HG03196 (cell line): ENCODE results near the gene MAML3.

ENCODE experiments used
- ATAC-seq: cut with Tn5 transposase; IDR thresholded peaks from one replicate; pipeline ENCODE4 v1.9.1; 2021; ENCODE audit not compliant: unreplicated experiment

The MAML3 gene

DNA sequence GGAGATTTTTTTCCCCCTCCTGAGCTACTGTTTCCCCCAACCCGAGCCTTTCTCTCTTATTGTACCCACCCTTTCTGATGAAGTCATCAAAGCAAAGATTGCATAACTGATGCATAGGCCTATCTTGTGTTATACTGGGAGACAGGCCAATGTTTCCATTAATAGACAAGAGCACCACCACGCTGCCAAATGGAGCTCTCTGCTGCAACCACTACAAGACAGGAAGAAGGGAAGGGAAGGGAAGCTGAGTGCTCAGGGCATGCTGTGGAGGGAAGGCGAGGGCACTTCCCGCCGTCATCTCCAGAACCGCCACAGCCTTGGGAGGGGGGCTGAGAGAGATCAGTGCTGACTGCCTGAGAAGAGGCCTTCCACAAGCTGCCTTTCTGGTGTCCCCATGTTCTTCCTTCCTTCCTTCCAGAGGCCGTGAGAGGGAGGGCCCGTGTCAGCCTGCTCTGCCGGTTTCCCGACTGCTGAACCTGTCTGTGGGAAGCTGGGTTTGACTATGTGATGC lies 413.4 kb downstream of the MAML3 start:
- ATAC-seq, result no peak

DNA sequence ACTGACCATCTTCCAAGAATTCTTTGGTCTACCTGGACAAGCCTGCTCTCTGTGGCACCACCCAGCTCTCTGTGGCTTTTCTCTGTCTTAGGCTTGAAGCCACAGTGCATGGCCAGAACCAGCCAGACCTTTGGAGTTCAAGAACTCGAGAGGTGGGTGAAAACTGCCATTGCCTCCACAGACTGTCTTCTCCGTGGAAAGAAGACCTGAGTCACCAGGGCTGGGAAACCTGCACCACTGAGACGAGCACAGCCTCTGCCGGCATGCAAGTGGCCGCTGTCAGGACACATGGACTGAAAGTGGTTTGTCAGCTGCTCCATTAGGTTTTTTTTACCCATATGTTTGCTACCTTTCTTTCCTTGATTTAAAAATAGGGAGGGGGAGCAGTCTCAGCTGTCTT lies 413.9 kb downstream of the MAML3 start:
- no peak for ATAC-seq

DNA sequence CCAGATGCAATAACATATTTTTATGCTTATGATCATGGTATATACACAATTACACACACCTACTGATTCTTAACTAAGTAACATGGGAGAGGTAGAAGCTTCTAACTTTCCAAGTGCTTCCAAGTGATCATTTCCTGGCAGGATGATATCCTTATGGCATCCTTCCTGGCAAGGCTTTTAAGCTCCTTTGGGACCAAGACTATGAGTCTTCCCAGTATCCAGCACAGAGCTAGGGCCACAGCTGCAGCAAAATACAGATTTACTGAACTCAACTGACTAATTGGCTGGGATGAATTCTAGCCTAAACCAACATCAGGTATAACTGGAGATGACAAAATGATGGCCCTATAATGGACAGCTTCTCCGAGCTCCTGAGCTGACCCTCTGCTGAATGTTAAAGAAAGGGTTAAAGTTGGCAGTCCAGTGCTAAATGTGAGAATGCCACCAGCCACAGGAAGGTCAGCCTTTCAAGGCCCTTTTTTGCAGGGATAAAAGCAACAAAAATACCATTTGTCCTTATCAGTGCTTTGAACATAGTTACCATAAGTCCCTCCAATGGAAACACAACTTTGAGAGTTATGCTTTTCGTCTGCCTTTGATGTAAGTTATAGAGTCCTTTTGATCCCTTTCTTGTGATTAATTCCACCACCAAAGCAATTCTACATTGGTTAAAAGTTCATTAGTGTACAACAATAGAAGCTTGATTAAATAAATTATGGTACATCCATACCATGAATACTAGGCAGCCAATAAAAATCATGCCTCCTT lies 415.0 kb downstream of the MAML3 start:
- no peak for ATAC-seq

DNA sequence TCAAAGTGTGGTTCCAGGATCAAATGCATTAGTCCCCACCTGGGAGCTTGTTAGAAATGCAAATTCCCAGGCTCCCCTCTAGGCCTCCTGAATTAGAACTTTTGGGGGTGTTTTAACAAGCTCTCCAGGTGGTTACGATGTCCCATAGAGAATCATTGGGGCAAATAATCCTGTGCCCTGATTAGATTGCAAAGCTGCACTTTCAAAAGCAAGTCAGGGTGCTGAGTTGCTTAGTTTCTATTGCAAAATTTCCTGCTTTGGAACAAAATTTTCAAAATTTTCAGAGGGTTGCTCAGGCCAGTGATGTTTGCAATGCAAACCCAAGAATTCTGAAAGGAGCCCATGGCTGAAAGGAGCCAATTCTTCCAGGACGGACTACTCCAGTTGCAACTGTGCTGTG lies 417.3 kb downstream of the MAML3 start:
- no peak for ATAC-seq

DNA sequence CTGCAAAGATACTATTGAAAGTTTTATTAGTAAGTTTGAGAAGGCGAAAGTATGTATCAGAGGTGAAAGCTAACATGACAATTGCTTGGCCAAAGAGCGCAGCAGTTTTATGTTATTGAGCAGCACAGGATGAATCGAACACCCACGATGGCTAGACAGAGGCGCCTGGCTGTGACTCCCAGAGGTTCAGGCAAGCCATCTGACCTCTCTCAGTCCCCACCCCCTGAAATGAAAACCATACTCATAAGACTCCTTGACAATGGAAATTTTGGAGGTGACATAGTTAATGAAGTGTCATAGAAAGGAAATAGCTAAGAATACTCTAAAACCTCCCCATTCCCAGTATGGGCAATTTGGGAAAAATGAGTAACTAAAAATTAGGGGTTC lies 417.7 kb downstream of the MAML3 start:
- no peak for ATAC-seq

DNA sequence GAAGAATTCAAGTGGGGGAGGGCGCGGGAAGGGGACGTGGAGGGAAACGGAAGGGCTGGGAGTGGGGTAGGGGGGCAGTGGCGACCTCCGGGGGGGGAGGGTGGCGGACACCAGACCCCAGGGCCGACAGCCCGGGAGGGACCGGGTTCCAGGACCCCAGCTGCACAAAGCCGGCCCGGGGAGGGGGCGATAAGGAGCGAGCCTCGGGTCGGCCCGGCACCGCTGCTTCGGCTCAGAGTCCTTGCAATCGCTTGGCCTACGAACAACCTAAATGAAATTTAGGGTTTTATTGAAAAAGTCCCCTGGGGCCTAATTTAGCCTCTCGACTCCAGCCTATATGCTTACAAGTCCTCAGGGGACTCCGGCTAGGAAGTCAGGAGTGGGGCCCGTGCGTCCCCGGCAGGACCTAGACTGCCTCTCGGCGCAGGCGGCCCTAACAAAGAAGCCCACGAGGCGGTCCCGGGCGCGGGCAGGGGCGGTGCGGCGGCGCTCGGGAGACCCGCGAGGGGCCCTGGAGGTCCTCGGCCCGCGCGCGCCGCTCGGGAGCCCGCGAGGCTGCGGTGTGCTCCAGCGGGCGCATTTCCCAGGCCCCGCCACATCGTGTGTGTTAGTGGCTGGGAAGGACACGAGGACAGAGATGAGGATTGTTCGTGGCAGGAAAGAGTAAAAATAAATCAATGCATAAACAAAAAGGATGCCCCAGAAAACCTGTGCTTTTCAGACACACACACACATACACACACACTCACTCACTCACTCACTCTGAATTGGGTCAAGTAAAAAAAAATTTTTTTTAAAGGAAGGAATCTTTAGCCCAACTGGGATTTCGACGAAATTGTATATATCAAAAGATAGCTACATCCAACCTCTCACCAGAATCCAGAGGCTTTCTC lies 418.4 kb downstream of the MAML3 start:
- ATAC-seq, result no peak

DNA sequence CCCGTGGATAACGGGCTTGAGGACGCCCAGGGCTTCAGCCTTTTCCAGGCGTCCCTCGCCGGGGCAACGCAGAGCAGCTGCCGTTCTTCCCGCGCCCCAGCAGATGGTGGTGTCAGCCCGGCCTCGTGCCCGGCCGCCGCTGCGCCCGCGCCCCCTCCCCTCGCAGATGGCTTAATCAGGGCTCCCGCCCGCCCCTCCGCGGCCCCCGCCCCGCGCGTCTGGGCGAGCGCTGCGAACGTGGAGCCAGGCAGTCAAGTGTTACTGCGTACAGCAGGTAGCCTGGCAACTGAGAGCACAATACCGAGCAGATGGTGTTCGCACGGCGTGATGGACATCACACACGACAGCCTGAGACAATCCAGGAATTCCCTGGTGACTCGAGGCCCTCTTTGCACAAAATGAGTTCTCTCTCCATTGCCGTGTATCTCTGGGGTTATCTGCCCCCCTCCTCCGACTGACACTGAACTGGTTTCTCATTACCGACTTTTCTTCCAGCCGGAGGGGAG lies 419.1 kb downstream of the MAML3 start:
- no peak for ATAC-seq

DNA sequence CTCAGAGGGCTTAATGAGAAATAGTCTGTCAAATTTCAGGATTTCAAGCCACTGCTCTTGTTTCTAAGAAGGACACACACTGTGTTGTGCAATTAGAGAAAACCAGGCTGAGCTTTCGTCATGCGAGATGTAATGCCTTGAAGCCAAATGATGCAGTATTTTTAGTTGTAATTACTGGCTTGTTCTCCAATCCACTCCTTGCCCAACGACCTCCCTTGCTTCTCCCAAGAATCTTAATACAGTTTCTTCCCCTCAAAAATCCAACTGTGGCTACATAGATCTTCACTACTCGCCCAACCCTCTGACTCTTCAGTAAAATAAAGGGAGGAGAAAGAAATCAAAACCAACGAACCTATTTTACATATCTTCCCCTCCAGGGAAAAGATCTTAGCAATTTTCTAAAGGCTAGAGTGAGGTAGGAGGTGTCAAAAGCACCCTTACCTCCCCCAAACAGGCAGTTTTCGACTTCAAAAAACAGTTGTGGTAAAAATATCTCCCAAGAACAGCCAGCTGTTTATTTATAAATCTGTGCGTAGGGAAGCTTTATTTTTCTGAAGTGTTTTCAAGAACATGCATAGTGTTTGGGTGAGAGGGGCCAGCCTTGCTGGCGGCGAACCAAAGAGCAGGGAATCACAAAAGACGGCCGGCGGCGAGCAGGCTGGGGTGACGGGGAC lies 419.6 kb downstream of the MAML3 start:
- no peak for ATAC-seq

DNA sequence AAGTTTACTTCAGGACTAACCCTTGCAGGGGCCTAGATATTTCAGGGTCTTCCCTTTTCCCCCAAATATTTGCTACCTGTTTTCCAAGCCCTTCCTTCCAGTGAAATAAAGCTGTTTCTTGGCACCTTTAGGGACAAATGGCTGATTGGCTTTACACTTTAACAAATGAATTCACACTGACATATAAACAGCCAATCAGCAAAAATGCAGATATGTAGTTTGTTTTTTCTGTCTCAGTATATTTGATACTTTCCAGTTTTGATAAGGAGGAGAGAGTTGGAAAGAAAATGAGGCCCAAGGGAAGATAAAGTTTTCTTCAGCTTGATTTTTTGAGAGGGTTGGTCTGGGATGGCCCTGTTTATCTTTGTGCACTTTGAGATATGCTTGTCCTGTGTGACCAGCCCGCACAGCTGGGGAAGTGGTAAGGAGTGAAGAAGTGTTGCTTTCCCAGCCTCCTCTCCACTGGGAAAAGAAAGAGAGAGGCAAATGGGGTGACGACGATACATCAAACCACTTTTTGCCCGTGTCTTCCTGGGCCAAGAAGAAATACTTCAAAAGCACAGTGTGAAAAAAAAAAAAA lies 420.9 kb downstream of the MAML3 start:
- ATAC-seq, result no peak

DNA sequence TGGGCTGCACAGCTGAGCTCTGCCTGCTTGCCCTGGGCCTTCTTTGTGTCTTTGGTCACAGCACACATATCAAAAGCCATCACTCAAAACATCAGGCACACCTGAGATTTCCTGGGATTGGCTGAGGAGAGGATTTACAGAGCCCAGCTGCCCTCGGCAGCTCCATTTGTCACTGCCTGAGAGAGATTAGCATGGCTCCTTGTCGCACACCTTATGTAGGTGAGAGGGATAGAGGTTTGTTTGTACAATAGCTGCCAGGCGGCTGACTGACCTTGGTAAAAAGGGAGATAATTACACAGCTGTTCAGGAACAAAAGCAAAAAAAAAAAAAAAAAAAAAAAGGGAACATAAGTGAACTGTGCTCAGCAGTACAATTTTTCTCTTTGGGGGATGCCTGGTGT lies 425.1 kb downstream of the MAML3 start:
- no peak for ATAC-seq

DNA sequence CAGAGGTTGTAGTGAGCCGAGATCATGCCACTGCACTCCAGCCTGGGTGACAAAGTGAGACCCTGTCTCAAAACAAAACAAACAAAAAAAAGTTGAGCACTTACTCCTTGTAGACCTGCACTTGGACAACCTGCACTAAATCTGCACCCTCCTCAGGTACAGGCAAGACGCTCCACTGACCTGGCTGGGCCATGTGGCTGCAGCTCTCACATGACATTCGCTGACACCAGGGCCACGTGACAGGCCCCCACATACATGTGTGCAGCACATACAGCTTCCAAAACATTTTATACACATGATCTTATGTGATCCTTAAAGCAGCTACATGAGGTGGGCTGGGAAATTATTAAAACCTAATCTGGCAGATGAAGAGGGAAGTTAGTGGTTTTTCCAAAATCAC lies 425.8 kb downstream of the MAML3 start:
- no peak for ATAC-seq

DNA sequence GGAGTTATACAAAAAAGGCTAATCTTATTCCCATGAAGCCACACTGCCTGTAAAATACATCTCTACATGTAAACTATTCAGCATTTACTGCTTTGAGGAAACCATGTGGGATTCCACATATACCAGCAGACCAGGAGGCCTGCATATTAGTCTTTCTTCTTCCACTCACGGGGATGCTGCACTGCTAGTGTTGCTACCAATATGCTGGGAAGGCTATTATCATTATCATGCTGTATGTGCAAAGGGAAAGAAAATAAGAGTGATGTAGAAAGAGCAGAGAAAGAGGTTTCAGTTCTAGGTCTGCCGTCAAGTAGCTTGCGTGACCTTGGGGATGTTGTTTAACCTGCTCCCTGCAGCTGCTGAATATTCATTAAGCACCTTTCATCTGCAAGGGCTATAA lies 427.4 kb downstream of the MAML3 start:
- no peak for ATAC-seq

DNA sequence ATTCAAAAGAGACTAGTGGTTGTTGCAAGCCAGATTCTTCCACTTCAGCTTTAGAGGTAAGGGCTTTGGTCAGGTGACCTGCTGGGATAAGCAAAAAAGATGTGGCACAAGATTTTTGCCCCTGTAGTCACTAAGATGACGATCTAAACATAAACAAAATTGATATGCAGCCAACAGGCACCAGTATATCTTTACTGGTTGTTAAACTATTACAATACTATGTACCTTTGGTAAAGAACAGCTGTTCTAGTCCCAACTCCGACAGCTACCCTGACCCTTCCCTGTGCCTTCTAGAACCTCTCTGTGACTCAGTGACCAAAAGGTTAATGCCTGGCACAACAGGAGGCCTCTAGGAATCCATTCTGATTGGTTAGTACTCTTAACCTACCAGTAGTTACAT lies 428.7 kb downstream of the MAML3 start:
- ATAC-seq, result no peak

DNA sequence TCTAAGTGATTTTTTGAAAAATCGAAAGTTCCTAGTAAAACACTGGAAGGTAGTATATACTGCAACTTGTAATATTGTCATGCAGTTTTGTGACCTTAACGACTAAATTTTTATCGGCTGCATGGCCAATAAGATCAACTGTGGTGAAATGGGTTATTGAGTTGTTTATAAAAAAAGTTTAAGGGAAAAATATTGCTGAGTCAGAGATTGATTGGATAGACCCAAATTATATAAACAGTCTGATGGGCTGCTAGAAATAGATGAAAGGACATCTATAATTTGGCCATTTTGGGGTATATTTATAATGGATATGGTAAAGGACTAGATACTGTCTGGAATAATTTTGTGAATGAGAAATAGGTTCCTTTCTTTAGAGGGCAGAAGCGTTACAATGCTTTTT lies 432.2 kb downstream of the MAML3 start:
- ATAC-seq, result no peak

DNA sequence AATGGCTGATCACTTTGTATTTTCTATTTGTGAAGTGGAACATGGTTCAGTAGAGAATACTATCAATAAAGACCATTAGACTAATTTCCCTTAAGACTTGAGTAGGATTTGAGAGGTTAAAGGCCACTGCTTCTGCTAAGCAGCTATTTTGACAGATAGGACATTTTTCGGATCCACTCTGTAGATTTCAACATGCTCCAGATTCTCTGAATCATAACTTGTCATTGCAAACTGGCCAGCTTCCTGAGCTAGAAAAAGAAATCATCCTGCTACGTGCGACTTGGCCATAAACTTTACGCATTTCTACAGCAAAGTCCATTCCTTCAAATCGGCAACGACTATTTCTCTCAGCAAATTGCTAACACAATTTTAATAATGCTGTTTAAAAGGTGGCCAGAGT lies 433.2 kb downstream of the MAML3 start:
- no peak for ATAC-seq

DNA sequence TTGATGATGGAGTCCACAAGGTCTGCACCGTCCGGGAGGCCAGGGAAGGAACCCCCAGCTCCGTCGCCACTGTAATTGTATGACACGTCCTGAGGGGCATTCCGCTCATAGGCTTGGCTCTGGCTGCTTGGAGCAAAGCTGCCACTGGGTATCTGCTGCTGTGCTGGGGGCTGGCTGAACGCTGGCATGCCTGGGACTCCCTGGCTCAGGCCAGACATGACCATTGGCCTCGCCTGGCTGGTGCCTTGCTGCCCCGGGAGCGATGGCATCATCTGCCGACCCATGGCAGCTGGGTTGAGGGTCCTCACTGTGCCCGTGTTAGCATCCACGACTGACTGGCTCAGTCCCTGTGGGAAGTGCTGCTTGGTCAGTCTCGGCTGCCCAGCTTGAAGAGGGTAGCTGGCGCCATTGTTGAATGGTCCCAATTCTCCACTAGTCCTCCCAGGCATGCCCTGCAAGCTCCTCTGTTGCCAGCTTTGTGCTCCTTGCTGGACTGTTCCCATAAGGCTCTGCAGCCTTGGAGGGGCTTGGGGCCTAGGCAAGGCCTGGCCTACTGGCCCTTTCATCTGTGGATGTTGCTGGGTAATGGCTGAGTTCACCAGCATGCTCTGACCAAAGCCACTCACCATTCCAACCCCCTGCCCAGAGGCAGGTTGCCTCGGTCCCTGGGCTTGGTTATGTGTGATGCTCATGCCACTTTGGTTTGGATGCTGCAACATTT lies 434.4 kb downstream of the MAML3 start:
- ATAC-seq, result no peak

DNA sequence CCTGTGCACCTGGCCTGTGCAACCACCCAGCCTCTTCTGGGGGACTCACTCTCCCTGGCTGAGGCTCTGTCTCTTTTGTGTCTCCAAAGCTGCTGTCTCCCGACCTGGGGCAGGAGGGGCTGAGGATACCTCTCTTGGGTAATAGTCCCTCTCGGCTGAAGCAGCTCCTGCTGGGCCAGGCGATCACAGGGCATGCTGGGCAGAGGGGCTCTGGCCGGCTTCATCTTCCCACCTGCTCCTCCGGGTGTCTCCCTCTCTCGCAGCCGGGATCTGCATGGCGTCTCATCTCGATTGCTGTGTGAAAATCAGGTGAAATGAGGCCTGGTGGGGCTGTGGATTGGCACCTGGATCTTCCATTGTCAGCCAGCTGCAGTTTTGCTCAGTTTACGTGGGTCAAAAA lies 435.2 kb downstream of the MAML3 start:
- no peak for ATAC-seq

DNA sequence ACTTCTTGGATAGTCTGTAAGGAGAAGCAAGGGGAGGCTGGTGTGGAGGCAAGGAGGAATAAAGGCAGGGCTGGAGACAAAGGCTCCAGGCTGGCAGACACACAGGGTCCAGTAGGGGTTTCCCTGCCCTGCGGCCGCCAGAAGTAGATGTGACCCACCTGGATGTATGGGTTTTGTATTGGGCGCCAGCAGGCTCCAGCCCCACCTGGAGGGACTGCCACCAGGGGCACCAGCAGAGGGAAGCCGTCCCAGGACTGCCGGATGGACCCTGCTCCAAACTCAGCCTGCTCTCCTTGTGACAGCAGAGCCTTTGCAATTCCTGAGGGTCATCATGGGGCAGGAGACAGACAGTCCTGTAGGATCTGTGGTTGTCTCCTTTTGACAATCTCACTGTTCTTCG lies 435.6 kb downstream of the MAML3 start:
- no peak for ATAC-seq

DNA sequence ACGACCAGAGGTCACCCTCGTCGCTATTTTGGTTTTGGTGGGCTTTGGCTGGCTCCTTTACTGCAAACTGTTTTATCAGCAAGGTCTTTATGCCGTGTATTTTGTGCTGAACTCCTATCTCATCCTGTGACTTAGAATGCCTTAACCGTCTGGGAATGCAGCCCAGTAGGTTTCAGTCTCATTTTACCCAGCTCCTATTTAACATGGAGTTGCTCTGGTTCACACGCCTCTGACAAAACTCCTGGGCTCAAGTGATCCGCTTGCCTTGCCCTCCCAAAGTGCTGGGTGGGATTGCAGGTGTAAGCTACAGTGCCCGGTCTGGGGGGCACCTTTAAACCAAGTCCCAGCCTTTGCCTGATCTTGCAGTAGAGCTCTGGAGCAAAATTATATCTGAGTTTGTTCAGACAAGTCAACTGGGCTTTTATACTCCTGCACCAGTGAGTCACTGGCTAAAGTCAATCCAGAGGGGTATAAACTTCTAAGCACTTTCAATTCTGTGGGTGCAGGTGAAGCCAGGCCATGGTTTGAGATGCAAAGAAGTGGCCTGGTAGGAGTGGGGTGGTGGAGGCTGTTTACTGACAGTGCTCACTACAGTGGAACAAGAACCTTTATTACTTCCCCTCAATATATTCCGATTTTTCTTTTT lies 438.1 kb downstream of the MAML3 start:
- ATAC-seq, result no peak

DNA sequence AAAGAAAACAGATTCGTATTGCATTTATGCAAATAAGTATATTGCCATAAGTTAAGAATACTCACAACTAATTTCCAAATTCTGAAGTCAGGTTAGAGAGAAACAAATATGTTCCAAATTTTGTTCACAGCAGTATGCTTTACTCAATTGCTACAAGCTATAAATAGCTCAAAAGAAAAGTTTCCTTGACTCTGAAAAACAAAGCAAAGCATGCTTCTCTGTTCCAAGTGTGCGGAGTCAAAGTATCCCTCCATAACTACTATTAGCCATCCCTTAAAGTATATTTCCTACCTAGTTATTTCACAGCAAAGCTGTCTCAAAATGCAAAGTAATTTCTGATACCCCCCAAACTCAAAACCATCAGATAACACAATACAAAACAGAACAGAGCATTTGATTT lies 441.1 kb downstream of the MAML3 start:
- no peak for ATAC-seq
